Measurements from ENCODE around the gene ULK4.
A peak's percentile ranks its signal among the peaks of the same experiment; 100 is the strongest.

Gene ULK4

DNA sequence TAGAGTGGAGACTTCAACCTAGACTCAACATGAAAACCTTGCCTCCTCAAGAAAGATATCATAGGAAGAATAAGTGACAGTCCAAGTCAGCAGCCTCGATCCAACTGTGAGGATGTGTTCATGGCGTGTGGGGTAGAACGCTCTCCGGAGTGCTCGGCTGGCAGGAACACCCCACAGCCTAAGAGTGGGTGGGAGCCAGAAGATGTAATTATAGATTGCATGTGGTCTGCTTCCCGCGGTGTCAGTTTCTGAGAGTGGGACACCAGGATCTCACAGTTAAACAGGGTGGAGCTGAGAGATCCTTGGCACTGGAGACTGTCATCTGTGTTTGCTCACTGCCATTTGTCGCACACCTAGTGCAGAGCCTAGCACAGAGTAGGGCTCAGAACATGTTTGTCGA is 604.6 kb downstream of the ULK4 start:
- H3K9me3 ChIP-seq (ENCODE audit: control insufficient read depth, insufficient read depth, low read length): no peaks in the 10 kb centered on the region
- H3K36me3 ChIP-seq (ENCODE audit: control insufficient read depth, insufficient read depth, low read length): no peaks in the 10 kb centered on the region
- H3K27me3 ChIP-seq (ENCODE audit: control insufficient read depth, insufficient read depth, low read length): no peaks in the 10 kb centered on the region
- H3K27ac ChIP-seq (ENCODE audit: low read depth, low read length): no peak overlapping the region
- H3K4me1 ChIP-seq (ENCODE audit: control insufficient read depth, insufficient read depth, low read length): peaks cover 3% of the 10 kb centered on the region; the same call in 1 of the 2 replicates
- no peak overlapping the region for H3K9ac ChIP-seq (ENCODE audit: low read depth, low read length)
- no peak overlapping the region for H3K4me3 ChIP-seq (ENCODE audit: low read depth, low read length)

DNA sequence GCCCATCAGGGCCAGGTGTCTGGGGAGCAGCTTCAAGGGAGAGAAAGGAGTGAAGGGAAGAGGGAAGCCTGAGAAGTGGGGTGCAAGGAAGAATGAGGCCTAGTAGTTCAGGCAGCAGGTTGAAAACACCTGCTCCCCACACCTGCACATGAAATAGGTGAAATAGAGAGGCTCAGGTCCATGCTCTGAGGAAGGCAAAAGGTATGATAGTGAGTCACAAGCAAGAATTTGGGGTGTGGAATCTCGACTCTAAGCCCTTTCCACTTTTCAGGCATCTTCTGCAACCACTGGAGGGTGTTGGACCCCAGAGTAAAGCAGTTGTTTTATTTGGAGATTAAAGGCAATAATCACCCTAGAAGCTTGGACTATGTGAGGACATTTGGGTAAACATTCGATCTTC is 605.1 kb downstream of the ULK4 start:
- no peak overlapping the region for H3K9ac ChIP-seq (ENCODE audit: low read depth, low read length)

GRCh38 chr3:41352510-41352909 is 609.4 kb downstream of the ULK4 start:
- Histone ChIP-seq H3K9me3 (ENCODE audit: control insufficient read depth, insufficient read depth, low read length) (no peaks in the 10 kb centered on the region), H3K27ac (ENCODE audit: low read depth, low read length) (no peak overlapping the region), H3K27me3 (ENCODE audit: control insufficient read depth, insufficient read depth, low read length) (no peaks in the 10 kb centered on the region), H3K4me3 (ENCODE audit: low read depth, low read length) (no peak overlapping the region), H3K9ac (ENCODE audit: low read depth, low read length) (no peak overlapping the region), H3K4me1 (ENCODE audit: control insufficient read depth, insufficient read depth, low read length) (no peaks in the 10 kb centered on the region), H3K36me3 (ENCODE audit: control insufficient read depth, insufficient read depth, low read length) (no peaks in the 10 kb centered on the region)

More for the DNA sequence above, 605.1 kb downstream of the ULK4 start:
- Histone ChIP-seq H3K9me3 (ENCODE audit: control insufficient read depth, insufficient read depth, low read length) (no peaks in the 10 kb centered on the region), H3K4me1 (ENCODE audit: control insufficient read depth, insufficient read depth, low read length) (no peaks in the 10 kb centered on the region), H3K4me3 (ENCODE audit: low read depth, low read length) (no peak overlapping the region), H3K27me3 (ENCODE audit: control insufficient read depth, insufficient read depth, low read length) (no peaks in the 10 kb centered on the region), H3K36me3 (ENCODE audit: control insufficient read depth, insufficient read depth, low read length) (no peaks in the 10 kb centered on the region), H3K27ac (ENCODE audit: low read depth, low read length) (no peak overlapping the region)

- Histone ChIP-seq H3K27ac (ENCODE audit: low read depth, low read length) (no peak overlapping the region), H3K9ac (ENCODE audit: low read depth, low read length) (no peak overlapping the region)
These were observed 611.5 kb downstream of the ULK4 start for GRCh38 chr3:41350441-41350840.

DNA sequence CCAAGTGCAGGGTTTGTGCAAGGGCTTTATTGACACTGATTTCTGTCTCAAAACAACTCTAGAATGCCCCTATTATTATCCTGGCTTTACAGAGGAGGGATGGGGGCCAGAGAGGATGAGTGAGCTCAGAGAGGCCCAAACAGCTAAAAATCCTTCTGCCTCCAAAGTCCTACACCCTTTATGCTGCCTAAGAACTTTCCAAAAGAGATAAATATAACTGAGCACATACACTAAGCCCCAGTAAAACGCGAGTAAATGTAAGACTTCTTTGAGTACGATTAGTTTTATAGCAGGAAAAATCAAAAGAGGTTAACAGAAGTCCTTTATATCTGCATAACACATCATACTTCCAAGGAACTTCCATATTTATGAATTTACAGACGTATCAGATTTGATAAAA is 613.5 kb downstream of the ULK4 start:
- Histone ChIP-seq H3K9me3 (ENCODE audit: control insufficient read depth, insufficient read depth, low read length) (no peaks in the 10 kb centered on the region; the same call in 1 of the 2 replicates), H3K27ac (ENCODE audit: low read depth, low read length) (no peak overlapping the region), H3K4me1 (ENCODE audit: control insufficient read depth, insufficient read depth, low read length) (no peaks in the 10 kb centered on the region), H3K27me3 (ENCODE audit: control insufficient read depth, insufficient read depth, low read length) (no peaks in the 10 kb centered on the region), H3K4me3 (ENCODE audit: low read depth, low read length) (no peak overlapping the region), H3K36me3 (ENCODE audit: control insufficient read depth, insufficient read depth, low read length) (no peaks in the 10 kb centered on the region), H3K9ac (ENCODE audit: low read depth, low read length) (no peak overlapping the region)

More at GRCh38 chr3:41350441-41350840, 611.5 kb downstream of the ULK4 start:
- H3K4me3 ChIP-seq (ENCODE audit: low read depth, low read length): no peak overlapping the region
- H3K4me1 ChIP-seq (ENCODE audit: control insufficient read depth, insufficient read depth, low read length): no peaks in the 10 kb centered on the region
- no peaks in the 10 kb centered on the region for H3K27me3 ChIP-seq (ENCODE audit: control insufficient read depth, insufficient read depth, low read length)
- H3K9me3 ChIP-seq (ENCODE audit: control insufficient read depth, insufficient read depth, low read length): no peaks in the 10 kb centered on the region
- no peaks in the 10 kb centered on the region for H3K36me3 ChIP-seq (ENCODE audit: control insufficient read depth, insufficient read depth, low read length)

DNA sequence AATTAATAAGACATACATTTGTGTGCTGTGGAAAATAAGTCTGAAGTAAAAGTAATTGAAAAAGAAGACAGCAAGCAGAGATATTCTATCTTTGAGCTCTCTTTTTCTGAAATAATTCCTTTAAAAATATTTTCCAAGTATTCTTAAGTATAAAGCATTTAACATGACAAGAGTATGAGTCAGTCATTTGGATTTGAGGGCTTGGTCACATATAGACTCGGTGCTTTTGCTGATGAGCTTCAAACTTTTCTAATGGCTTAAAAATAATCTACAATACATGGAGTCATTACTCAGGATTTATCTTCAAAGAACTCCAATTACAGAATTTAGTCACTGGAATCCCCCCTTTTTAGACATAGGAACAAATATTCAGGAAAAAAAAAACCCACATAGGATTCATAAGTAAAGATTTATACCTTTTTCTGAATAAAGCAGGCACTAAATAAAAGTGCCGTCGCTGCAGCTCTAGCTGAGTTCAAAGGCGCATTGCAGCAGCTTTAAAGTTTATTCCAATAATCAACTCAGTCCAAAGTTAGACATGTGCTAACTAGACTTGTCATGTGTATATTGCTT is 615.1 kb downstream of the ULK4 start:
- Histone ChIP-seq H3K9ac (ENCODE audit: low read depth, low read length) (no peak overlapping the region), H3K27ac (ENCODE audit: low read depth, low read length) (no peak overlapping the region), H3K4me1 (ENCODE audit: control insufficient read depth, insufficient read depth, low read length) (no peaks in the 10 kb centered on the region), H3K27me3 (ENCODE audit: control insufficient read depth, insufficient read depth, low read length) (no peaks in the 10 kb centered on the region), H3K9me3 (ENCODE audit: control insufficient read depth, insufficient read depth, low read length) (no peaks in the 10 kb centered on the region; the same call in 1 of the 2 replicates), H3K36me3 (ENCODE audit: control insufficient read depth, insufficient read depth, low read length) (no peaks in the 10 kb centered on the region), H3K4me3 (ENCODE audit: low read depth, low read length) (no peak overlapping the region)

GRCh38 chr3:41345788-41346187 is 616.1 kb downstream of the ULK4 start:
- Histone ChIP-seq H3K4me1 (ENCODE audit: control insufficient read depth, insufficient read depth, low read length) (no peaks in the 10 kb centered on the region), H3K9ac (ENCODE audit: low read depth, low read length) (no peak overlapping the region), H3K4me3 (ENCODE audit: low read depth, low read length) (no peak overlapping the region), H3K27ac (ENCODE audit: low read depth, low read length) (no peak overlapping the region), H3K27me3 (ENCODE audit: control insufficient read depth, insufficient read depth, low read length) (no peaks in the 10 kb centered on the region), H3K9me3 (ENCODE audit: control insufficient read depth, insufficient read depth, low read length) (no peaks in the 10 kb centered on the region; the same call in 1 of the 2 replicates), H3K36me3 (ENCODE audit: control insufficient read depth, insufficient read depth, low read length) (no peaks in the 10 kb centered on the region)

- no peak overlapping the region for H3K9ac ChIP-seq (ENCODE audit: low read depth, low read length)
- H3K9me3 ChIP-seq (ENCODE audit: control insufficient read depth, insufficient read depth, low read length): no peaks in the 10 kb centered on the region
- H3K36me3 ChIP-seq (ENCODE audit: control insufficient read depth, insufficient read depth, low read length): no peaks in the 10 kb centered on the region
- H3K27ac ChIP-seq (ENCODE audit: low read depth, low read length): no peak overlapping the region
- H3K4me1 ChIP-seq (ENCODE audit: control insufficient read depth, insufficient read depth, low read length): no peaks in the 10 kb centered on the region
- H3K27me3 ChIP-seq (ENCODE audit: control insufficient read depth, insufficient read depth, low read length): no peaks in the 10 kb centered on the region
- H3K4me3 ChIP-seq (ENCODE audit: low read depth, low read length): no peak overlapping the region
These were observed 622.1 kb downstream of the ULK4 start for GRCh38 chr3:41339758-41340157.

- Histone ChIP-seq H3K27me3 (ENCODE audit: control insufficient read depth, insufficient read depth, low read length) (no peaks in the 10 kb centered on the region), H3K4me1 (ENCODE audit: control insufficient read depth, insufficient read depth, low read length) (no peaks in the 10 kb centered on the region), H3K9ac (ENCODE audit: low read depth, low read length) (no peak overlapping the region), H3K9me3 (ENCODE audit: control insufficient read depth, insufficient read depth, low read length) (no peaks in the 10 kb centered on the region), H3K36me3 (ENCODE audit: control insufficient read depth, insufficient read depth, low read length) (no peaks in the 10 kb centered on the region), H3K4me3 (ENCODE audit: low read depth, low read length) (no peak overlapping the region), H3K27ac (ENCODE audit: low read depth, low read length) (no peak overlapping the region)
These were observed 623.6 kb downstream of the ULK4 start for GRCh38 chr3:41338276-41338675.

DNA sequence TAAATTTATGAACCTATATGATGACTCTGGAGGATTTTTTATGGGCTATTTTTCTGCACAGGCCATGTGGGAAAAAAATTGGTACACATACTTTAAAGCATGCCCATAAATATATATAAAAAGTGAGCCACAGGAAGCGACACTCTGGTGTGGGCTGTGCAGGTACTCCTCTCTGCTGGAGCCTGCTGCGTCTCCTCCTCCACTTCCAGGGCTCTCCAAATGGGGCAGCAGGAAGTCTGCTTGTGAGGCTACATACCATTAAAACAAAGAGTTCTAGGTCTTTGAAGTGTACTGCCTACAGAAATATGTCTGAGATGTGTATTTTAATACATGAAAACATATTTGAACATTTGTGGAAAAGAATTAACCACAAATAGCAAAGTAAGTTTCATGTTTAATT is 627.5 kb downstream of the ULK4 start:
- Histone ChIP-seq H3K9me3 (ENCODE audit: control insufficient read depth, insufficient read depth, low read length) (no peaks in the 10 kb centered on the region), H3K36me3 (ENCODE audit: control insufficient read depth, insufficient read depth, low read length) (no peaks in the 10 kb centered on the region), H3K4me1 (ENCODE audit: control insufficient read depth, insufficient read depth, low read length) (peaks cover 15% of the 10 kb centered on the region), H3K27me3 (ENCODE audit: control insufficient read depth, insufficient read depth, low read length) (no peaks in the 10 kb centered on the region), H3K9ac (ENCODE audit: low read depth, low read length) (no peak overlapping the region), H3K4me3 (ENCODE audit: low read depth, low read length) (no peak overlapping the region), H3K27ac (ENCODE audit: low read depth, low read length) (no peak overlapping the region)

GRCh38 chr3:41331041-41331440 is 630.9 kb downstream of the ULK4 start:
- Histone ChIP-seq H3K4me1 (ENCODE audit: control insufficient read depth, insufficient read depth, low read length) (peaks cover 21% of the 10 kb centered on the region), H3K36me3 (ENCODE audit: control insufficient read depth, insufficient read depth, low read length) (no peaks in the 10 kb centered on the region), H3K9me3 (ENCODE audit: control insufficient read depth, insufficient read depth, low read length) (no peaks in the 10 kb centered on the region), H3K4me3 (ENCODE audit: low read depth, low read length) (no peak overlapping the region), H3K27me3 (ENCODE audit: control insufficient read depth, insufficient read depth, low read length) (no peaks in the 10 kb centered on the region), H3K9ac (ENCODE audit: low read depth, low read length) (no peak overlapping the region), H3K27ac (ENCODE audit: low read depth, low read length) (peak overlapping the region; percentile 68)
